ENCODE data around the gene CLDN7. TPM values are rescaled to one million over a fixed set of nuclear protein-coding genes. Genes with fewer than 3 reads are reported as not detected.

CLDN7 gene
- total RNA-seq, 1 donor from 2014 or later: 0.42 TPM

- Mint-ChIP-seq H3K27ac (ENCODE audit: unreplicated experiment) (peak within 1 kb of the TSS; percentile 89), H3K27me3 (ENCODE audit: low read depth) (peaks cover 7% of the 10 kb centered on the region), H3K9me3 (ENCODE audit: low read depth) (no peaks in the 10 kb centered on the region), H3K4me3 (ENCODE audit: unreplicated experiment) (peak within 1 kb of the TSS; percentile 75), H3K4me1 (ENCODE audit: low read depth) (peaks cover 17% of the 10 kb centered on the region), H3K36me3 (ENCODE audit: low read depth) (no peaks in the 10 kb centered on the region)
- DNase-seq (ENCODE audit: low spot score): no peak
- TF ChIP-seq CTCF (IDR thresholded peaks at IDR 0.05): no peak
Measured at GRCh38 chr17:7281074-7281952, 19.0 kb upstream of the CLDN7 start, which contains the start of gene SLC2A4. Gene SLC2A4 (plus strand): TSS chr17:7281718. CDS start chr17:7281935, 217 bp downstream.

- Mint-ChIP-seq H3K36me3 (ENCODE audit: low read depth) (no peaks in the 10 kb centered on the region), H3K4me3 (ENCODE audit: unreplicated experiment) (peak overlapping the region; percentile 75), H3K9me3 (ENCODE audit: low read depth) (no peaks in the 10 kb centered on the region), H3K27ac (ENCODE audit: unreplicated experiment) (peak overlapping the region; percentile 89), H3K4me1 (ENCODE audit: low read depth) (peaks cover 17% of the 10 kb centered on the region), H3K27me3 (ENCODE audit: low read depth) (peaks cover under 1% of the 10 kb centered on the region)
- DNase-seq (ENCODE audit: low spot score): no peak
- TF ChIP-seq CTCF (IDR thresholded peaks at IDR 0.05): peak; percentile 90
Measured at GRCh38 chr17:7280519-7281073, 18.3 kb upstream of the CLDN7 start.

- no peak overlapping the region for H3K27ac Mint-ChIP-seq (ENCODE audit: unreplicated experiment)
Measured at GRCh38 chr17:7279448-7279847, 17.2 kb upstream of the CLDN7 start.

GRCh38 chr17:7266784-7267183, 4.5 kb upstream of the CLDN7 start:
- H3K4me1 Mint-ChIP-seq (ENCODE audit: low read depth): peaks cover 29% of the 10 kb centered on the region
- H3K27ac Mint-ChIP-seq (ENCODE audit: unreplicated experiment): no peak overlapping the region
- H3K36me3 Mint-ChIP-seq (ENCODE audit: low read depth): no peaks in the 10 kb centered on the region
- no peak for DNase-seq (ENCODE audit: low spot score)
- H3K4me3 Mint-ChIP-seq (ENCODE audit: unreplicated experiment): no peak overlapping the region
- no peak for TF ChIP-seq CTCF (IDR thresholded peaks at IDR 0.05)
- H3K9me3 Mint-ChIP-seq (ENCODE audit: low read depth): no peaks in the 10 kb centered on the region
- peaks cover 10% of the 10 kb centered on the region for H3K27me3 Mint-ChIP-seq (ENCODE audit: low read depth)

More at GRCh38 chr17:7279448-7279847, 17.2 kb upstream of the CLDN7 start:
- Mint-ChIP-seq H3K4me1 (ENCODE audit: low read depth) (peaks cover 17% of the 10 kb centered on the region), H3K27me3 (ENCODE audit: low read depth) (no peaks in the 10 kb centered on the region), H3K9me3 (ENCODE audit: low read depth) (no peaks in the 10 kb centered on the region), H3K36me3 (ENCODE audit: low read depth) (no peaks in the 10 kb centered on the region), H3K4me3 (ENCODE audit: unreplicated experiment) (no peak overlapping the region)
- TF ChIP-seq CTCF (IDR thresholded peaks at IDR 0.05): no peak
- DNase-seq (ENCODE audit: low spot score): no peak

- no peak for TF ChIP-seq CTCF (IDR thresholded peaks at IDR 0.05)
- Mint-ChIP-seq H3K4me3 (ENCODE audit: unreplicated experiment) (no peak overlapping the region), H3K4me1 (ENCODE audit: low read depth) (peaks cover 30% of the 10 kb centered on the region), H3K27me3 (ENCODE audit: low read depth) (peaks cover 11% of the 10 kb centered on the region), H3K36me3 (ENCODE audit: low read depth) (peaks cover 3% of the 10 kb centered on the region), H3K9me3 (ENCODE audit: low read depth) (no peaks in the 10 kb centered on the region), H3K27ac (ENCODE audit: unreplicated experiment) (no peak overlapping the region)
- DNase-seq (ENCODE audit: low spot score): no peak
Measured at GRCh38 chr17:7263801-7264078, 1.5 kb upstream of the CLDN7 start.

Measured in chondrocyte (in vitro differentiated cells).